Regular cardiac myocyte (primary cell): Measurements from ENCODE around the gene OXSR1. TPM values are rescaled to one million over a fixed set of nuclear protein-coding genes. Genes with fewer than 3 reads are reported as not detected.

ENCODE experiments used
- total RNA-seq: library from RNA; depleted of rRNA; stranded (reverse); fragments of >200 nt; gene quantifications from 2 replicates; pipeline ENCODE4 v1.2.3, GENCODE V29; 2014

Gene OXSR1
- total RNA-seq, result 40.6 and 60.6 TPM in 2 replicates

DNA sequence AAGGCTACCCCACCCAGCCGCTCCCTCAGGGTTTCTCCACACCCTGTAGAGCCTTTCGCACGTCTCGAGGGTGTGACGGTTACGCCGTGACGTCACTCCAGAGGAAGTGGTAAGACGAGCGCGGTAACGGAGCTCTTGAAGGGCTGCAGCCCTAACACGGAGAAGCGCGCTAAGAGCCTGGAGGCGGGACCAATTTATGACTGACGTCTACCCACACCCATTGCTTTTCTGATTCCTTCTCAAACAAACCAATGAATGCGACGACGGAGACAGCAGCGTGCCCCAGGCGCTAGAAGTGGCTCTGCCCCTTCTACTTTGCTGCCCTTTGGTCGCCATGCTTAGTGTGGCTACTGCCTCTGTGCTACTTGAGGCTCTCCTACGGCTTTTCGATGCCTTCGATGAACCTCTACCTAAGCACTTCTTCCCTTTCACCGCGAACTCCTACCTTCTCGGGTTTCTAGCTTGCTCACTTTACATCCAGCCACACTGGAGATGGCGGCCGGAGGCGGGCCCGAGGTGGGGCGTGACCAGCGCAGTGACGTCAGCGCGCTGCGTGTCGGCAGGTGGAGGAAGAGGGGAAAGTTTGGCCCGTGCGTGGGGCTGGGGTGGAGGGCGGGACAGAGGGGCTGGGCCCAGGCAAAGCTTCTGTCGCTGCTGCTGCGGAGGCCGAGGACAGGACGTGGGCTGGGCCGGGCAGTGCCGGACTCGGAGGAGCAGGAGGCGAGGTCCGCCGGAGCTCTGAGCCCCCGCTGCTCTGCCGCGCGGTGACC is at the start of gene OXSR1:
OXSR1 (plus strand) TSS at position 586 of the 770 bp plus-strand sequence. CDS start 340 bp downstream, outside the sequence.

DNA sequence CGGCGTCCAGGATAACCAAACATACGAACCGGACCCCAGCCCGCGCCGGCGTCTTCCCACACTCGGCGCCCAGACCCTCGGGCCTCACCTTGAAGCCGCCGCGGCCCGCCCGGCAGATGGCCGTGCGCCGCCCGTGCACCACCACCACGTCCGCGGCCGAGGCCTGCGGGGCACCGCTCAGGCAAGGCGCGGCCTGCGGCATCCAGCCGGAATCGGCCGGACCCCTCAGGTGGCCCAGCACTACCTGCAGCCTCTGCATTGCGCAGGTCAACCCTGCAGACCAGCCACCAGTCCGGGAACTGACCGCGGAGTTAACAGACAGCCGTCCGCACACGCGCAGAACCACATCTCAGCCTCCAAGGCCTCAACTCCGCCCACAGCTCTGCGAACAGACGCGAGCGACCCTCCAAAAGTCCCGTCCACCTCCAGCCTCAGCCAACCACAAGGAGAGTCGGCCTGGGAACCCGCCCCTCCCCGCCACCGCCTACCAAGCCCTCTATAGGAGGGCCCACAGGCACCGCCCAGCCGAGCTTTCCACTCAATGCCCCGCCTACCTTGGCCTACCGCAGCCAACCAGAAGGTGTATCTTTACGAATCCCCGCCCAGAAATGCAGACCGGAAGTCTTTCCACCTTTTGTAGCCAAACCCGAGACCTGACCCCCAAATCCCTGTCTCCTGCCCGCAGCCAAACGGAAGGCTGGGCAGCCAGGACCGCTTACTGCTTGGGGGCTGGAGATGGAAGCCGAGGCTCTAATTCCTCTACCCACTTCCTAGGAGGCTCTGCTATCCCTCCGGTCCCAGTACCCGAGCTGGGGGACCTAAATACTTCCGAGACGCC is 28.3 kb upstream of the OXSR1 start, which contains the start of gene ACAA1:
ACAA1 (minus strand) TSS at position 351 of the 838 bp plus-strand sequence; CDS start at position 259, 92 bp downstream.

DNA sequence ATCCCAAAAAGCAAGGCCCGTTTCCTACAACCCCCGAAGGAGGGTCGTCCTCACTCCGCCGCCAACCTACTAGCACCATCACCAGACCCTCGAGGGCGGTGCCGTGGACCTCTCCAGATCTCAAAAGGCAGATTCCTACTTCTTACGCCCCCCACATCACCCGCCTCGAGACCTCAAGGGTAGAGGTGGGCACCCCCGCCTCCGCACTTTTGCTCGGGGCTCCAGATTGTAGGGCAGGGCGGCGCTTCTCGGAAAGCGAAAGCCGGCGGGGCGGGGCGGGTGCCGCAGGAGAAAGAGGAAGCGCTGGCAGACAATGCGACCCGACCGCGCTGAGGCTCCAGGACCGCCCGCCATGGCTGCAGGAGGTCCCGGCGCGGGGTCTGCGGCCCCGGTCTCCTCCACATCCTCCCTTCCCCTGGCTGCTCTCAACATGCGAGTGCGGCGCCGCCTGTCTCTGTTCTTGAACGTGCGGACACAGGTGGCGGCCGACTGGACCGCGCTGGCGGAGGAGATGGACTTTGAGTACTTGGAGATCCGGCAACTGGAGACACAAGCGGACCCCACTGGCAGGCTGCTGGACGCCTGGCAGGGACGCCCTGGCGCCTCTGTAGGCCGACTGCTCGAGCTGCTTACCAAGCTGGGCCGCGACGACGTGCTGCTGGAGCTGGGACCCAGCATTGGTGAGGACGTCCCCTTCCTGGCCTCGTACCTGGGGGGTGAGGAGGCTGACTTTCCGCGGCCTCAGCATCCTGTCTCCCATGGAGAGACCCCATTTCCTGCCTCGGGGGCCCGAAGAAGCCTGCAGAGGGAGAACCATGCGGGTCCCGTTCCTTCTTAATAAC is 26.8 kb upstream of the OXSR1 start, which contains the start of gene MYD88:
MYD88 (plus strand) TSS at position 313 of the 842 bp plus-strand sequence; CDS start at position 353, 40 bp downstream.

DNA sequence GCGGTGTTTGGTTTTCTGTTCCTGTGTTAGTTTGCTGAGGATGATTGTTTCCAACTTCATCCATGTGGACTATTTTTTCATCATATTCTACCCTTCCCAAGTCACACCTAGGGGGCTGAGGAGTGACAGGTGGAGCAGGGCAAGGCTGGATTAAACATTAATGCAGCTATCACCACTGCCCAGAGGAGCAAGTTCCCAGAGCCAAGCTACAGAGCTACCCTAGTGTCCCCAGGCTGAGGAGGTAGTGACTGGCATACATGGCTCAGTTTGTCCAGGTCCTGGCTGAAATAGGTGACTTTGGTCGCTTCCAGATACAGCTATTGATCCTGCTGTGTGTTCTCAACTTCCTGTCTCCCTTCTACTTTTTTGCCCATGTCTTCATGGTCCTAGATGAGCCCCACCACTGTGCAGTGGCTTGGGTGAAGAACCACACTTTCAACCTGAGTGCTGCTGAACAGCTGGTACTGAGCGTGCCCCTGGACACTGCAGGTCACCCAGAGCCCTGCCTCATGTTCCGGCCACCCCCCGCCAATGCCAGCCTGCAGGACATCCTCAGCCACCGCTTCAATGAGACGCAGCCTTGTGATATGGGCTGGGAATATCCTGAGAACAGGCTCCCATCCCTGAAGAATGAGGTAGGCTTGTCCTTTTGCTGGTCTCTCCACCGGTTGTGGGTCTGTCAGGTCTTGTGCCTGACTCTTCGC is 100.4 kb downstream of the OXSR1 start, which contains the start of gene SLC22A13:
SLC22A13 (plus strand) TSS at position 209 of the 704 bp plus-strand sequence; CDS start at position 258, 49 bp downstream.

DNA sequence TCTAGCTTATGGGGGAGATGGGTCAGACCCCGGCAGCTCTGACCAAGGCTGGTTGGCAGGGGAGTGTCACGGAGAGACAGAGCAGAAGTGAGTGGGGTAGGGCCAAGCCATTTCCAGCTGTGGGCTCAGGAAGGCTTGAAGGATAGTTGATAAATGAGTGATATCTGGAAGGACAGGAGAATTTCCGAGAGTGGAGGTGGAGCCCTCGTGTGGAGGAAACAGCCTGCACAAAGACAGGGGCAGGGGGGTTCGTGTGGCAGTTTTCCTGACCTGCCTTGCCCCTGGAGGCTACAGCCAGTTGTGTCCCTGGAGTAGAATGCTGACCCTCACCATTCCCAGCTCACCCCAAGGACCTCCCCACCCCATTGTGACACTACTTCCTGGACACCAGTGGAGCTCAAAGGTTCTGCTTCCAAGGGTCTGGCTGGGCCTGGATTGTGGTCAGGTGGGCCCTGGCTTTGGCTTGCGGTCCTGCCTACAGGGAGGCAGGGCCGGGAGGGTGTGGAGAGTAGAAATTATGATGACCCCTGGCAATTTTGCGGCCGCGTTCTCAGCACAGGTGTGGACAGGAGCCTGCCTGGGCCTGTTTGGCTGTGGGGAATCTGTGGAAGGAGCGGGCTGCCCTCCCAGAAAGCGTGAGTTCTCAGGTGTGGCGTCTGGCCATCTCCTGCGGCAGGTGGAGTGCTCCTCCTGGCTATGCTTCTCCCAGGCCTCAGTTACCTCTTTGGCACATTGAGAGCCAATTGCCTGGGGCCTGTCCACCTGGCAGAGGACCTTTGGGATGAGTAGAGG is 116.8 kb downstream of the OXSR1 start, which contains the start of gene SLC22A14:
SLC22A14 (plus strand) TSS at position 400 of the 792 bp plus-strand sequence. CDS start 23,733 bp downstream, outside the sequence.

Other genes starting within 250 kb of the OXSR1 start
- 2.5 and 5.4 TPM in 2 replicates for gene VILL, start 174.8 kb upstream of the OXSR1 start, total RNA-seq
- gene PLCD1, start 135.9 kb upstream of the OXSR1 start, total RNA-seq, result 16.1 and 29.0 TPM in 2 replicates
- 0.28 TPM in 1 of 2 replicates, not detected in the other for gene DLEC1, start 126.3 kb upstream of the OXSR1 start, total RNA-seq
- gene ACAA1, start 28.4 kb upstream of the OXSR1 start, total RNA-seq, result 21.4 and 53.1 TPM in 2 replicates
- 7.6 and 23.0 TPM in 2 replicates for gene MYD88, start 26.9 kb upstream of the OXSR1 start, total RNA-seq
- 0.56 and 0.58 TPM in 2 replicates for gene SLC22A13, start 100.3 kb downstream of the OXSR1 start, total RNA-seq
- gene SLC22A14, start 116.8 kb downstream of the OXSR1 start, total RNA-seq, result 0.28 TPM in 1 of 2 replicates, not detected in the other
- gene XYLB, start 181.2 kb downstream of the OXSR1 start, total RNA-seq, result 3.9 and 4.4 TPM in 2 replicates